Uterus (tissue), 2 donors: ENCODE measurements around the gene MELK.

Source experiments
- POLR2A ChIP-seq, 2 donors: fragments of 450-650 bp; IDR thresholded peaks; one replicate each; pipeline ENCODE4 v1.6.1; 2016; ENCODE audit warnings: antibody characterized with exemption in 2 of 2, mild to moderate bottlenecking in 1 of 2, moderate library complexity in 1 of 2
- TF ChIP-seq, protein P1 (sequence below), 4 experiments: fragments of 200-600 bp in 2 of 4; fragments of 450-650 bp in 2 of 4; sonication (generic) in 2 of 4; IDR thresholded peaks; one replicate each; pipeline ENCODE4 v1.5.1; 2016 to 2019; ENCODE audit warnings: antibody characterized with exemption in 4 of 4, mild to moderate bottlenecking in 2 of 4, moderate library complexity in 1 of 4

DNA sequence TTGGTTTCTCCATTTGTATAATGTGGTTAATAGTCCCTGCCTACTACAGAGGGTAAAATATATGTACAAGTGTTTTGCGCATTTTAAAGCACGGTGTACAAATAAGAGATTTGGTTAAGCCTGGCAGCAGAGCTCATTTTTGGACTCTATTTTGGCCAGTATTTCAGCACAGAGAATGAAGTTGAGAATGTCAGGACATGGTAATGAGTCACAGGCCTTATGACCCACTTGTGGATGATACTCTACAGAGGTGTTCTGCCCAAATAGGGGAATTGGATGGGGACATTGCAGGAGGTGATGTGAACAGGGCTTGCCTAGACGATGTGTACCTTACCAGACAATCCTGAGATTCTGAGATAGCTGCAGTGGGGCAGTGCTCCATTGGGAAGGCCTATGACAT lies 50.6 kb downstream of the MELK start:
- TF ChIP-seq, protein P1, sequence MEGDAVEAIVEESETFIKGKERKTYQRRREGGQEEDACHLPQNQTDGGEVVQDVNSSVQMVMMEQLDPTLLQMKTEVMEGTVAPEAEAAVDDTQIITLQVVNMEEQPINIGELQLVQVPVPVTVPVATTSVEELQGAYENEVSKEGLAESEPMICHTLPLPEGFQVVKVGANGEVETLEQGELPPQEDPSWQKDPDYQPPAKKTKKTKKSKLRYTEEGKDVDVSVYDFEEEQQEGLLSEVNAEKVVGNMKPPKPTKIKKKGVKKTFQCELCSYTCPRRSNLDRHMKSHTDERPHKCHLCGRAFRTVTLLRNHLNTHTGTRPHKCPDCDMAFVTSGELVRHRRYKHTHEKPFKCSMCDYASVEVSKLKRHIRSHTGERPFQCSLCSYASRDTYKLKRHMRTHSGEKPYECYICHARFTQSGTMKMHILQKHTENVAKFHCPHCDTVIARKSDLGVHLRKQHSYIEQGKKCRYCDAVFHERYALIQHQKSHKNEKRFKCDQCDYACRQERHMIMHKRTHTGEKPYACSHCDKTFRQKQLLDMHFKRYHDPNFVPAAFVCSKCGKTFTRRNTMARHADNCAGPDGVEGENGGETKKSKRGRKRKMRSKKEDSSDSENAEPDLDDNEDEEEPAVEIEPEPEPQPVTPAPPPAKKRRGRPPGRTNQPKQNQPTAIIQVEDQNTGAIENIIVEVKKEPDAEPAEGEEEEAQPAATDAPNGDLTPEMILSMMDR (IDR thresholded peaks at IDR 0.05), result no peak
- no peak for TF ChIP-seq POLR2A (IDR thresholded peaks at IDR 0.05)
